HepG2 (cell line): ENCODE data around the gene IL32.

Experiments used
- ATF7-NPFF ChIP-seq: sonication (generic); formaldehyde crosslinking; IDR thresholded peaks from 2 replicates; pipeline ENCODE4 v1.8.1; 2023; ENCODE audit warnings: mild to moderate bottlenecking, low read depth, missing genetic modification reagents, moderate library complexity
- CTCF ChIP-seq: sonication (generic); formaldehyde crosslinking; IDR thresholded peaks from 2 replicates; pipeline ENCODE4 v1.5.0; 2020; ENCODE audit warnings: mild to moderate bottlenecking, missing genetic modification reagents, moderate library complexity
- E2F5 ChIP-seq: sonication (generic); formaldehyde crosslinking; conservative IDR thresholded peaks from 2 replicates; pipeline ENCODE4 v1.4.0; 2020; ENCODE audit warnings: missing genetic modification reagents
- FOXM1 ChIP-seq: sonication (generic); formaldehyde crosslinking; IDR thresholded peaks from 2 replicates; pipeline ENCODE4 v1.5.0; 2020; ENCODE audit warnings: missing genetic modification reagents
- IKZF1 ChIP-seq: fragments of 450-650 bp; IDR thresholded peaks from 2 replicates; pipeline ENCODE4 v1.7.1; 2016
- KDM5A ChIP-seq: fragments of 200-600 bp; sonication (generic); IDR thresholded peaks from 2 replicates; pipeline ENCODE4 v1.7.0; 2018; ENCODE audit warnings: antibody characterized with exemption, mild to moderate bottlenecking, low read length, borderline replicate concordance
- SP1 ChIP-seq, 2 experiments: fragments of 450-650 bp in 1 of 2; sonication (generic) in 1 of 2; formaldehyde crosslinking in 1 of 2; IDR thresholded peaks; 2 replicates each; pipeline versions ENCODE4 v1.4.0 to v1.6.1; 2016 to 2020; ENCODE audit warnings: missing genetic modification reagents in 1 of 2
- U2AF1 ChIP-seq: fragments of 200-400 bp; formaldehyde crosslinking; optimal IDR thresholded peaks from 2 replicates; pipeline ENCODE3; 2017; ENCODE audit warnings: mild to moderate bottlenecking, low read depth, low read length
- ZBTB37 ChIP-seq: sonication (generic); formaldehyde crosslinking; IDR thresholded peaks from 2 replicates; pipeline ENCODE4 v1.4.0; 2020; ENCODE audit warnings: mild to moderate bottlenecking, missing genetic modification reagents
- ZNF276 ChIP-seq: sonication (generic); formaldehyde crosslinking; IDR thresholded peaks from 2 replicates; pipeline ENCODE4 v1.4.0; 2020; ENCODE audit warnings: mild to moderate bottlenecking, low read depth, missing genetic modification reagents

GRCh38 chr16:3101841-3102470 lies 36.5 kb downstream of the IL32 start:
- TF ChIP-seq ATF7-NPFF (CRISPR knock-in tag) (no peak), CTCF (CRISPR knock-in tag) (no peak), U2AF1 (no peak), IKZF1 (no peak), ZNF276 (CRISPR knock-in tag) (no peak), E2F5 (no peak), SP1 (IDR thresholded peaks at IDR 0.05) (no peak), SP1 (CRISPR knock-in tag; IDR thresholded peaks at IDR 0.05) (no peak), ZBTB37 (CRISPR knock-in tag) (no peak), KDM5A (no peak), FOXM1 (CRISPR knock-in tag) (no peak)
